ENCODE data around the gene PLEKHA6. TPM values are rescaled to one million over a fixed set of nuclear protein-coding genes. Genes with fewer than 3 reads are reported as not detected.

The PLEKHA6 gene
- total and polyA plus RNA-seq, 2 experiments from 2014 or later: 2.8 to 6.2 TPM

- no peak for TF ChIP-seq REST (IDR thresholded peaks at IDR 0.05; ENCODE audit: unreplicated experiment)
- TF ChIP-seq NANOG (IDR thresholded peaks at IDR 0.05; ENCODE audit: borderline replicate concordance): no peak
- TF ChIP-seq STAT1 (IDR thresholded peaks at IDR 0.05; ENCODE audit: unreplicated experiment): no peak
- TF ChIP-seq CTCF (conservative IDR thresholded peaks at IDR 0.05; ENCODE audit: low read depth in 2 of 2): no peak
Measured at GRCh38 chr1:204217648-204218000, 142.1 kb downstream of the PLEKHA6 start (continued).

GRCh38 chr1:204216880-204217647, 142.7 kb downstream of the PLEKHA6 start:
- H3K27me3 ChIP-seq (ENCODE audit: insufficient read depth): no peaks in the 10 kb centered on the region
- DNase-seq (ENCODE audit: low spot score) (no peak), ATAC-seq (no peak)
- Mint-ChIP-seq H3K27ac (no peak overlapping the region), H3K9me3 (no peaks in the 10 kb centered on the region), H3K36me3 (ENCODE audit: low read depth) (peaks cover 3% of the 10 kb centered on the region; the same call in 1 of the 3 replicates), H3K4me1 (peaks cover 12% of the 10 kb centered on the region; the same call in 2 of the 3 replicates), H3K4me3 (no peak overlapping the region), H3K27me3 (ENCODE audit: insufficient read depth, low read depth, poor library complexity) (peaks cover 3% of the 10 kb centered on the region)
- no peaks in the 10 kb centered on the region for H4K20me1 ChIP-seq (replicated peaks; ENCODE audit: insufficient read depth)
- no peaks in the 10 kb centered on the region for H3K79me2 ChIP-seq (replicated peaks; ENCODE audit: insufficient read depth)
- no peak overlapping the region for H3K27ac ChIP-seq (ENCODE audit: low read depth)
- no peaks in the 10 kb centered on the region for H3K36me3 ChIP-seq (ENCODE audit: insufficient read depth)
- H3K4me1 ChIP-seq (ENCODE audit: insufficient read depth): peaks cover 8% of the 10 kb centered on the region; the same call in 1 of the 2 replicates
- H2AFZ ChIP-seq: no peak overlapping the region
- H3K9me2 ChIP-seq (ENCODE audit: insufficient read depth): no peaks in the 10 kb centered on the region
- H3K4me3 ChIP-seq: no peak overlapping the region
- H3K4me2 ChIP-seq: no peak overlapping the region
- H3F3A ChIP-seq (replicated peaks; ENCODE audit: low read depth): no peaks in the 10 kb centered on the region; the same call in 1 of the 2 replicates
- TF ChIP-seq JUNB (IDR thresholded peaks at IDR 0.05; ENCODE audit: unreplicated experiment) (no peak), ZNF331 (CRISPR knock-in tag; IDR thresholded peaks at IDR 0.05; ENCODE audit: low read depth) (no peak), NANOG (IDR thresholded peaks at IDR 0.05; ENCODE audit: borderline replicate concordance) (no peak), CREB1 (CRISPR knock-in tag; IDR thresholded peaks at IDR 0.05; ENCODE audit: low read depth) (no peak), ETS1 (IDR thresholded peaks at IDR 0.05) (no peak), EZH2 (IDR thresholded peaks at IDR 0.05; ENCODE audit: low read depth, unreplicated experiment) (no peak), ZNF114 (CRISPR knock-in tag; IDR thresholded peaks at IDR 0.05) (no peak), STAT1 (IDR thresholded peaks at IDR 0.05; ENCODE audit: unreplicated experiment) (no peak), EZH2phosphoT487 (IDR thresholded peaks at IDR 0.05; ENCODE audit: unreplicated experiment) (no peak), REST (IDR thresholded peaks at IDR 0.05; ENCODE audit: unreplicated experiment) (no peak), POLR2AphosphoS5 (IDR thresholded peaks at IDR 0.05; ENCODE audit: low read depth) (no peak), CTCF (conservative IDR thresholded peaks at IDR 0.05; ENCODE audit: low read depth in 2 of 2) (no peak)

All from GM23338 (cell line).